Activated CD8-positive, alpha-beta T cell treated with anti-CD3 and anti-CD28 coated beads for 36 hours (primary cell): Measurements from ENCODE around the gene PMS2. TPM values are rescaled to one million over a fixed set of nuclear protein-coding genes. Genes with fewer than 3 reads are reported as not detected.
A peak's percentile ranks its signal among the peaks of the same experiment; 100 is the strongest.
"Not testable (repeated sequence)": the region's sequence is repeated elsewhere in the genome, so short reads cannot be mapped to it uniquely, and the experiment has no call there.

Experiments used
- ATAC-seq: fragments of 200-7000 bp; cut with Tn5 transposase; one replicate; pipeline ENCODE4 v1.10.0; 2021; ENCODE audit warnings: mild to moderate bottlenecking, moderate library complexity
- CTCF ChIA-PET: fragments of 350-600 bp; sonication (Branson Sonifier 250); formaldehyde crosslinking; loops from one replicate; lab custom pipeline; 2021; ENCODE audit warnings: antibody characterized with exemption; lab: Charles Lee
- POLR2A ChIA-PET: fragments of 350-600 bp; sonication (Branson Sonifier 250); formaldehyde crosslinking; loops from one replicate; lab custom pipeline; 2021; ENCODE audit warnings: antibody characterized with exemption; lab: Charles Lee
- DNase-seq: peaks from one replicate; pipeline ENCODE4 v3.0.0-alpha.2; 2020
- H3K27ac Mint-ChIP-seq: one replicate; pipeline ENCODE4 v1.8.0; 2021; ENCODE audit warnings: mild to moderate bottlenecking, mixed read lengths
- H3K27me3 Mint-ChIP-seq: one replicate; pipeline ENCODE4 v1.8.0; 2021; ENCODE audit warnings: mixed read lengths
- H3K36me3 Mint-ChIP-seq: one replicate; pipeline ENCODE4 v1.8.0; 2021; ENCODE audit warnings: low read depth, mixed read lengths
- H3K4me1 Mint-ChIP-seq: one replicate; pipeline ENCODE4 v1.8.0; 2021; ENCODE audit warnings: low read depth, mixed read lengths
- H3K4me3 Mint-ChIP-seq: one replicate; pipeline ENCODE4 v1.8.0; 2021; ENCODE audit warnings: mild to moderate bottlenecking, moderate library complexity, mixed read lengths
- H3K9me3 Mint-ChIP-seq: one replicate; pipeline ENCODE4 v1.8.0; 2021; ENCODE audit warnings: mixed read lengths
- intact Hi-C: fragments of 100-400 bp; cut with micrococcal nuclease; formaldehyde crosslinking; loops from one replicate; pipeline ENCODE4 v1.10.0; 2022
- total RNA-seq, 2 experiments: library from RNA; stranded (reverse); gene quantifications; one replicate each; pipeline ENCODE4 v1.2.3, GENCODE V29; 2021
- TF ChIP-seq, protein P1 (sequence below): fragments of 200-600 bp; IDR thresholded peaks from one replicate; pipeline ENCODE4 v1.8.0; 2022; ENCODE audit warnings: antibody characterized with exemption, mild to moderate bottlenecking

PMS2 gene
- total RNA-seq, 2 experiments from 2014 or later: 20.5 to 22.8 TPM

DNA sequence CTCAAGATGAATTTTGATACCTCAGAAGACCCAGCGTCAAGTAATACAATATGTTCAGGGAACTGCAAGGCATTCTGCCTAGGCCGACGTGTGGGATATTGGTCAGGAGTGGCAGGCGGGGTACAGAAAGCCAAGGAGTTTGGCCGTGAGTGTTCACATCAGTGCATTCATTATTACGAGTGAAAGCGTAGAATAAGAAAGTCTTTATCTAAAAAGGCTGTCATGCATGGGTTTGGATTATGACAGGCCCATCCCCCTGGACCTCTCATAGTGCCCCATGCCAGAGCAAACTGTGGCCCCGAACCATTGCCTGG, 7.8 kb upstream of the PMS2 start:
- no peak for ATAC-seq
- CTCF ChIA-PET: no interaction called here
- Mint-ChIP-seq H3K27me3 (no peaks in the 10 kb centered on the region), H3K4me1 (peaks cover 27% of the 10 kb centered on the region), H3K9me3 (no peaks in the 10 kb centered on the region), H3K4me3 (no peak overlapping the region), H3K36me3 (peaks cover 56% of the 10 kb centered on the region), H3K27ac (peak overlapping the region; percentile 85)
- TF ChIP-seq, protein P1, sequence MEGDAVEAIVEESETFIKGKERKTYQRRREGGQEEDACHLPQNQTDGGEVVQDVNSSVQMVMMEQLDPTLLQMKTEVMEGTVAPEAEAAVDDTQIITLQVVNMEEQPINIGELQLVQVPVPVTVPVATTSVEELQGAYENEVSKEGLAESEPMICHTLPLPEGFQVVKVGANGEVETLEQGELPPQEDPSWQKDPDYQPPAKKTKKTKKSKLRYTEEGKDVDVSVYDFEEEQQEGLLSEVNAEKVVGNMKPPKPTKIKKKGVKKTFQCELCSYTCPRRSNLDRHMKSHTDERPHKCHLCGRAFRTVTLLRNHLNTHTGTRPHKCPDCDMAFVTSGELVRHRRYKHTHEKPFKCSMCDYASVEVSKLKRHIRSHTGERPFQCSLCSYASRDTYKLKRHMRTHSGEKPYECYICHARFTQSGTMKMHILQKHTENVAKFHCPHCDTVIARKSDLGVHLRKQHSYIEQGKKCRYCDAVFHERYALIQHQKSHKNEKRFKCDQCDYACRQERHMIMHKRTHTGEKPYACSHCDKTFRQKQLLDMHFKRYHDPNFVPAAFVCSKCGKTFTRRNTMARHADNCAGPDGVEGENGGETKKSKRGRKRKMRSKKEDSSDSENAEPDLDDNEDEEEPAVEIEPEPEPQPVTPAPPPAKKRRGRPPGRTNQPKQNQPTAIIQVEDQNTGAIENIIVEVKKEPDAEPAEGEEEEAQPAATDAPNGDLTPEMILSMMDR: no peak
- intact Hi-C loops: no loop called here
- POLR2A ChIA-PET: interaction anchor here (1.8 kb wide), 1 partner anchor 7 kb away, joined by 5 read pairs; the partner anchor contains the start of genes AIMP2 and PMS2
- DNase-seq: no peak

DNA sequence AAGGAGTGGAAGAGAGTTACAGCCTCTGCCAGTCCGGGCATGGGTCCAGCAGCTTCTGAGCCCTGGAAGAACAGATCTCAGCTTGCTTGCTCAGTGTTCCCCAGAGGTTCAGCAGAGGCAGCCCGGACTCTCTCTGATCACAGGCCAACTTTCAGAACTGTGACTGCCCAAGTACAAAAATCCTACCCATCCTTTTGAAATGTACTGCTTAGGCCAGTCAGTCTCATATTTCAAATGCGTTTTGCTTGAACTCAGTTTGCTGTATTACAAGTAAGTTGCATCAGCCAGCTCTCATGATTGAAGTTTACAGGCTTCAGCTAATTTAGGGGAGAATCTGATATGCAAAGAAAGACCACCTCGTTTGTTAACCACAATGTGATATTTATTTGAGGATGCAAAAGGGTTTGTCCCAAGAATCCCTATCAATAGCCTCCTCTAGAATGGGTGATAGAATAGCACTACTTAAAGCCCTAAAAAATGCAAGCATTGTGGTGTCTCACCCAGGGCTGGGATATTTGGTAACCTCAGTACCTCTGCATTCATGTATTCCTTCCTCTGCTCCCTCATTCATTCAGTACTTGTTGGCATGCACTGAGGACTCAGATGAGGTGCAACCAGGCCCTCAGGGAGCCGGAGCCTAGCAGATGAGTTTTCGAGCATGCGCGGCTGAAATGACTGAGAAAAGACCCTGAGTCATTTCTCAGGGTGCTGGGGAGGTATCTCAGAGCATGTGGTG, 7.2 kb upstream of the PMS2 start:
- CTCF ChIA-PET: interaction anchor here (1.3 kb wide), 1 partner anchor 11 kb away, joined by 4 read pairs; no protein-coding TSS in a partner anchor
- peaks cover 31% of the 10 kb centered on the region for H3K4me1 Mint-ChIP-seq
- ATAC-seq (peak; percentile 31), DNase-seq (peak; percentile 26)
- intact Hi-C loops: no loop called here
- H3K4me3 Mint-ChIP-seq: no peak overlapping the region
- H3K36me3 Mint-ChIP-seq: peaks cover 56% of the 10 kb centered on the region
- POLR2A ChIA-PET: interaction anchor here (1.2 kb wide), 1 partner anchor 8 kb away, joined by 3 read pairs; no protein-coding TSS in a partner anchor
- H3K9me3 Mint-ChIP-seq: no peaks in the 10 kb centered on the region
- H3K27me3 Mint-ChIP-seq: no peaks in the 10 kb centered on the region
- peak overlapping the region; percentile 85 for H3K27ac Mint-ChIP-seq
- TF ChIP-seq, protein P1: no peak

DNA sequence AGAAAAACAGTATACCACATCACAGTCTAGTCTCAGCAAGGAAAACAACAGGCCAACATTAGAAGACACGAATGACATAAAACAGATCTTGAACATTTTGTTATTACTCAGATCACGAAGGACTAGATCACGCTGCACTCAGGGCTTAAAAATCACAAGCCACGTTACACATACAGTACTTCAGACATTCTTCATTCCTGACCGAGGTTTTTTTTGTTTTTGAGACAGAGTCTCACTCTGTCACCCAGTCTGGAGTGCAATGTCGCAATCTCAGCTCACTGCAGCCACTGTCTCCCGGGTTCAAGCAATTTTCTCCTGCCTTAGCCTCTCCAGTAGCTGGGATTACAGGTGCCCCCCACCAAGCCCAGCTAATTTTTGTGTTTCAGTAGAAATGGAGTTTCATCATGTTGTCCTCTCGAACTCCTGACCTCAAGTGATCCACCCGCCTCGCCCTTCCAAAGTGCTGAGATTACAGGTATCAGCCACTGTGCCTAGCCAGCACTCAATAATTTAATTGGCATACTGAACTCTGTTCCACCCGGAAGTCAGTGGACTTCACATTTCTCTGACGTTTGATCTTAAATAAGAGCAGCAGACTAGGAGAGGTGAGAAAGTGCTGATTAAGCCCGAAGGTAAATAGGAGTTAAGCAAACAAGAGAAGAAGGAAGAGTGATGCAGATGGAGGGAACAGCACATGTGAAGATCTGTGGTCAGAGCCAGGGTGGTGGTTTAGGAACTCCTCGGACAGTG, 3.7 kb upstream of the PMS2 start:
- intact Hi-C loops: no loop called here
- CTCF ChIA-PET: interaction anchor here (0.6 kb wide), 1 partner anchor 418 kb away, joined by 3 read pairs; no protein-coding TSS in a partner anchor
- no peak for DNase-seq
- Mint-ChIP-seq H3K36me3 (peaks cover 45% of the 10 kb centered on the region), H3K9me3 (no peaks in the 10 kb centered on the region), H3K27me3 (no peaks in the 10 kb centered on the region), H3K4me3 (no peak overlapping the region), H3K27ac (peak overlapping the region; percentile 70), H3K4me1 (peaks cover 44% of the 10 kb centered on the region)
- TF ChIP-seq, protein P1: no peak
- ATAC-seq: no peak
- POLR2A ChIA-PET: no interaction called here

DNA sequence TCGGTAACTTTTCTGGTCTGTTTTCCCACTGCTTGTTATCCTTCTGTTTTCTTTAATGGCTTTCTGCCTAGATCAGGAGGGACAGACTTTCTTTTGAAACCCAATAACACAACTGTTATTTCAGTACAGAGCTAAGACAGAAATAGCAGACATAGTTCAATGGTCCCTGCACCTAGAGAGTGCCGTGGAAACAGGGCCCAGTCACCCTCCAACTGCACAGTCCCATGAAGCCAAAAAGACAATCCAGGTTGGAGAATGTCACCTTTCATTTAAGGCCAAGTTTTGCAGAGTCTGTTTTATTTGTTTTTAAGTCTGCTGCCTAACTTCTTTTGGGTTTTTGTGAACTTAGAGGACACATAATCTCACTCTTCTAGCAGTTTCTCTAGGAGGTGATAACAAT, 2.7 kb upstream of the PMS2 start:
- Mint-ChIP-seq H3K9me3 (no peaks in the 10 kb centered on the region), H3K4me1 (peaks cover 49% of the 10 kb centered on the region), H3K27ac (peak overlapping the region; percentile 70), H3K36me3 (peaks cover 40% of the 10 kb centered on the region), H3K27me3 (no peaks in the 10 kb centered on the region), H3K4me3 (peak overlapping the region; percentile 88)
- POLR2A ChIA-PET: no interaction called here
- CTCF ChIA-PET: no interaction called here
- no peak for ATAC-seq
- no peak for DNase-seq
- intact Hi-C loops: no loop called here
- TF ChIP-seq, protein P1: no peak

DNA sequence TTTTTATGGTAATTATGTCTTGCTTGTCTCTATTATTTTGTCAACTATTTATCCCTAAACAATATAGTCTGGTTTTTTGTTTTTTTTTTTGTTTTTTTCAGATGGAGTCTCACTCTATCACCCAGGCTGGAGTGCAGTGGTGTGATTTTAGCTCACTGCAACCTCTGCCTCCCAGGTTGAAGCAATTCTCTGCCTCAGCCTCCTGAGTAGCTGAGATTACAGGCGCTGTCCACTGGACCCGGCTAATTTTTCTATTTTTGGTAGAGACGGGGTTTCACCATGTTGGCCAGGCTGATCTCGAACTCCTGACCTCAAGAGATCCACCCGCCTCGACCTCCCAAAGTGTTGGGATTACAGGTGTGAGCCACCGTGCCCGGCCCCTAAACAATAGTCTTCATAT, 1.5 kb upstream of the PMS2 start:
- H3K9me3 Mint-ChIP-seq, CTCF ChIA-PET, H3K27me3 Mint-ChIP-seq, intact Hi-C loops, DNase-seq, ATAC-seq: not testable (repeated sequence)
- POLR2A ChIA-PET: interaction anchor here (1.1 to 1.5 kb wide), 3 partner anchors 10 to 74 kb away, joined by 3 to 7 read pairs (median 4); no protein-coding TSS in a partner anchor
- Mint-ChIP-seq H3K36me3 (peaks cover 34% of the 10 kb centered on the region), H3K4me3 (peak overlapping the region; percentile 88), H3K4me1 (peaks cover 46% of the 10 kb centered on the region), H3K27ac (peak overlapping the region; percentile 89)

DNA sequence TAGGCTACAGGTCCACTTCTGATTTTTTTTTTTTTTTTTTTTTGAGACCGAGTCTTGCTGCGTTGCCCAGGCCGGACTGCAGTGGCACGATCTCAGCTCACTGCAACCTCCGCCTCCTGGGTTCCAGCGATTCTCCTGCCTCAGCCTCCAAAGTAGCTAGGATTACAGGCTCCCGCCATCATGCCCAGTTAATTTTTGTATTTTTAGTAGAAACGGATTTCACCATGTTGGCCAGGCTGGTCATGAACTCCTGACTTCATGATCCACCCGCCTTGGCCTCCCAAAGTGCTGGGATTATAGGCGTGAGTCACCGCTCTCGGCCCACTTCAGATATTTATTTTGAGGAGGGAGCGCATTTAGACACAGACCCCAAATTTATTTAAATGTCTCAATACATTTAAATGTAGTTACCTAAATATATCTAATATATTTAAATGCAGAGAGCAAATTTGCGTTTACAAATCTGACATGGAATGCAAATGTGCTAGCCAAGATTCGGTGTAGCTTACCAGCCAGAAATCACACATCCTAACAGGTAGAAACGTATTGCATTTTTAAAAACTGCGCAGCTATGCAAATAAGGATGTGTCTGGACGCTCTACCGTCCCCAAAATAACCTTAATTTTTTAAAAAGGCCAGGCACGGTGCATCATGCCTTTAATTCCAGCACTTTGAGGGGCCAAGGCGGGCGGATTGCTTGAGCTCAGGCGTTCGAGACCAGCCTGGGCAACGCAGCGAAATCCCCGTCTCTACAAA, 836 bp downstream of the PMS2 start:
- peak; percentile 29 for DNase-seq
- peaks cover 30% of the 10 kb centered on the region for H3K36me3 Mint-ChIP-seq
- peaks cover 39% of the 10 kb centered on the region for H3K4me1 Mint-ChIP-seq
- peak overlapping the region; percentile 88 for H3K4me3 Mint-ChIP-seq
- H3K27me3 Mint-ChIP-seq, H3K9me3 Mint-ChIP-seq, intact Hi-C loops, ATAC-seq: not testable (repeated sequence)
- CTCF ChIA-PET: interaction anchor here (1.1 kb wide), 1 partner anchor 11 kb away, joined by 4 read pairs; no protein-coding TSS in a partner anchor
- H3K27ac Mint-ChIP-seq: peak overlapping the region; percentile 91
- POLR2A ChIA-PET: interaction anchor here (0.5 to 1.7 kb wide), 6 partner anchors 10 to 467 kb away, joined by 3 to 5 read pairs (median 3); no protein-coding TSS in a partner anchor
